Peyer's patch (tissue), 4 donors: ENCODE data around the gene ZNF80.

Experiments
- POLR2A ChIP-seq, 2 donors: fragments of 450-650 bp; IDR thresholded peaks; one replicate each; pipeline ENCODE4 v1.5.1; 2017; ENCODE audit warnings: antibody characterized with exemption in 2 of 2, mild to moderate bottlenecking in 2 of 2, moderate library complexity in 2 of 2
- TF ChIP-seq, protein P1 (sequence below), 6 experiments: fragments of 450-650 bp in 4 of 6; fragments of 200-600 bp in 2 of 6; sonication (generic) in 1 of 6; IDR thresholded peaks; one replicate each; pipeline ENCODE4 v1.5.1; 2017 to 2019; ENCODE audit warnings: antibody characterized with exemption in 6 of 6, mild to moderate bottlenecking in 3 of 6, moderate library complexity in 1 of 6

DNA sequence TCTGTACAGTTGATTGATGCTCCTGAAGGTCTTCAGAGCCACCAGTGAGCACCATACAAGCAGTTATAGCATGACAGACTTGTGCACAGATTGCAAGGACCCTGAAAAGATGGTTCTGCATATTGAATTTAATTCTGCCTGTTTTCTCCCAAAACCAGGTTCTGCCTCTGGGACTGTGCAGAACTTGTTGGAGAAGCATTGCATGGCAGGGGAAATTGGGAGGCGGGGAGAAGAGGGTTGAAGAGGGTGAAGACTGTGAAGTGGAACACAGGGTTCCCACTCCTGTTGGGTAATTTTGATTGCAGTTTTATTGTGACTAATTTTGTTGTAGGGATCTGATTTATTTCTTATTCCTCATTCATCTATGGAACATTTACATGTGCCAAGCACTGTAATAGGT, 10.3 kb downstream of the ZNF80 start:
- TF ChIP-seq, protein P1, sequence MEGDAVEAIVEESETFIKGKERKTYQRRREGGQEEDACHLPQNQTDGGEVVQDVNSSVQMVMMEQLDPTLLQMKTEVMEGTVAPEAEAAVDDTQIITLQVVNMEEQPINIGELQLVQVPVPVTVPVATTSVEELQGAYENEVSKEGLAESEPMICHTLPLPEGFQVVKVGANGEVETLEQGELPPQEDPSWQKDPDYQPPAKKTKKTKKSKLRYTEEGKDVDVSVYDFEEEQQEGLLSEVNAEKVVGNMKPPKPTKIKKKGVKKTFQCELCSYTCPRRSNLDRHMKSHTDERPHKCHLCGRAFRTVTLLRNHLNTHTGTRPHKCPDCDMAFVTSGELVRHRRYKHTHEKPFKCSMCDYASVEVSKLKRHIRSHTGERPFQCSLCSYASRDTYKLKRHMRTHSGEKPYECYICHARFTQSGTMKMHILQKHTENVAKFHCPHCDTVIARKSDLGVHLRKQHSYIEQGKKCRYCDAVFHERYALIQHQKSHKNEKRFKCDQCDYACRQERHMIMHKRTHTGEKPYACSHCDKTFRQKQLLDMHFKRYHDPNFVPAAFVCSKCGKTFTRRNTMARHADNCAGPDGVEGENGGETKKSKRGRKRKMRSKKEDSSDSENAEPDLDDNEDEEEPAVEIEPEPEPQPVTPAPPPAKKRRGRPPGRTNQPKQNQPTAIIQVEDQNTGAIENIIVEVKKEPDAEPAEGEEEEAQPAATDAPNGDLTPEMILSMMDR (IDR thresholded peaks at IDR 0.05) = no peak
- TF ChIP-seq POLR2A (IDR thresholded peaks at IDR 0.05) = no peak
